ENCODE results near the gene MPPED1. TPM values are rescaled to one million over a fixed set of nuclear protein-coding genes. Genes with fewer than 3 reads are reported as not detected.
A peak's percentile ranks its signal among the peaks of the same experiment; 100 is the strongest.

MPPED1 gene
- total and polyA plus RNA-seq, 5 donors = 0.05 to 0.38 TPM; not detected in 3

GRCh38 chr22:43412808-43413795, 1.3 kb downstream of the MPPED1 start:
- H3K27me3 ChIP-seq (ENCODE audit: control insufficient read depth, insufficient read depth) = no peaks in the 10 kb centered on the region
- WGBS = 55% methylated on average over 26 of the region's 26 CpGs
- DNase-seq = peak in 1 of 3 donors; percentile 44

DNA sequence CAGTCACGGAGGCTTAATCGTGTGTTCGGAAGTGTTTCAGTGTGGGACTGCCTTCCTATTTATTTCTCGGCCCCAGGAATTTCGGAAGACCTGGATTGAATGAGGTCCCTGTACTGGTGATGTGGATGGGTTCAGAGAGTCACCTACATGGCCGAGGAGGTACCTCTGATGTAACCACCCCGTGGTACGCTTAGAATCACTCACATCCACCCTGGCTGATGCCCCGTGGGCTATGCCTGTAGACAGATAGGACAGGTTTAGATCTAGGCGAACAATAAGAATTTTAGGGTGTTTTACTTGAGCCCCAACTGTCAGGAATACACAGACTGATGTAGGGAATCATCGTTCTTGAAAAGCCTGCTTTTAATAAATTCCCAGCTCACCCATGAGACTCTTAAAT, 2.0 kb downstream of the MPPED1 start:
- intact Hi-C loops (cut with DNase I) = no loop called here
- no peak for DNase-seq
- no peak for ATAC-seq
- H3K4me1 ChIP-seq (ENCODE audit: control insufficient read depth, insufficient read depth, low read length) = no peaks in the 10 kb centered on the region
- H3K27ac ChIP-seq (ENCODE audit: low read length) = no peak overlapping the region
- WGBS = 77% methylated on average over 11 of the region's 11 CpGs
- no peak overlapping the region for H3K4me3 ChIP-seq (ENCODE audit: low read length)
- no peaks in the 10 kb centered on the region for H3K9me3 ChIP-seq (ENCODE audit: control insufficient read depth, low read length)
- H3K27me3 ChIP-seq (ENCODE audit: control insufficient read depth, insufficient read depth) = no peaks in the 10 kb centered on the region

More at GRCh38 chr22:43412808-43413795, 1.3 kb downstream of the MPPED1 start:
- H3K9me3 ChIP-seq (ENCODE audit: control insufficient read depth, low read length) = no peaks in the 10 kb centered on the region
- no peak overlapping the region for H3K27ac ChIP-seq (ENCODE audit: low read length)
- no peaks in the 10 kb centered on the region for H3K4me1 ChIP-seq (ENCODE audit: control insufficient read depth, insufficient read depth, low read length)
- intact Hi-C loops (cut with DNase I) = no loop called here
- H3K4me3 ChIP-seq (ENCODE audit: low read length) = no peak overlapping the region
- peak in 1 of 2 donors; percentile 7 for ATAC-seq

- WGBS = 61% methylated on average over 7 of the region's 7 CpGs
- H3K4me3 ChIP-seq (ENCODE audit: low read length) = no peak overlapping the region
- no peaks in the 10 kb centered on the region for H3K9me3 ChIP-seq (ENCODE audit: control insufficient read depth, low read length)
- H3K27me3 ChIP-seq (ENCODE audit: control insufficient read depth, insufficient read depth) = no peaks in the 10 kb centered on the region
- H3K4me1 ChIP-seq (ENCODE audit: control insufficient read depth, insufficient read depth, low read length) = no peaks in the 10 kb centered on the region
- no peak for ATAC-seq
- DNase-seq = no peak
- intact Hi-C loops (cut with DNase I) = no loop called here
- no peak overlapping the region for H3K27ac ChIP-seq (ENCODE audit: low read length)
These were observed 3.9 kb downstream of the MPPED1 start for GRCh38 chr22:43415681-43416080.

- WGBS = 84% methylated on average over 11 of the region's 11 CpGs
- Histone ChIP-seq H3K27me3 (ENCODE audit: control insufficient read depth, insufficient read depth) (no peaks in the 10 kb centered on the region), H3K27ac (ENCODE audit: low read length) (no peak overlapping the region), H3K4me3 (ENCODE audit: low read length) (no peak overlapping the region), H3K9me3 (ENCODE audit: control insufficient read depth, low read length) (no peaks in the 10 kb centered on the region), H3K4me1 (ENCODE audit: control insufficient read depth, insufficient read depth, low read length) (no peaks in the 10 kb centered on the region)
- intact Hi-C loops (cut with DNase I) = no loop called here
- DNase-seq (peak in 1 of 3 donors; percentile 9), ATAC-seq (no peak)
These were observed 5.7 kb downstream of the MPPED1 start for GRCh38 chr22:43417555-43417954.

DNA sequence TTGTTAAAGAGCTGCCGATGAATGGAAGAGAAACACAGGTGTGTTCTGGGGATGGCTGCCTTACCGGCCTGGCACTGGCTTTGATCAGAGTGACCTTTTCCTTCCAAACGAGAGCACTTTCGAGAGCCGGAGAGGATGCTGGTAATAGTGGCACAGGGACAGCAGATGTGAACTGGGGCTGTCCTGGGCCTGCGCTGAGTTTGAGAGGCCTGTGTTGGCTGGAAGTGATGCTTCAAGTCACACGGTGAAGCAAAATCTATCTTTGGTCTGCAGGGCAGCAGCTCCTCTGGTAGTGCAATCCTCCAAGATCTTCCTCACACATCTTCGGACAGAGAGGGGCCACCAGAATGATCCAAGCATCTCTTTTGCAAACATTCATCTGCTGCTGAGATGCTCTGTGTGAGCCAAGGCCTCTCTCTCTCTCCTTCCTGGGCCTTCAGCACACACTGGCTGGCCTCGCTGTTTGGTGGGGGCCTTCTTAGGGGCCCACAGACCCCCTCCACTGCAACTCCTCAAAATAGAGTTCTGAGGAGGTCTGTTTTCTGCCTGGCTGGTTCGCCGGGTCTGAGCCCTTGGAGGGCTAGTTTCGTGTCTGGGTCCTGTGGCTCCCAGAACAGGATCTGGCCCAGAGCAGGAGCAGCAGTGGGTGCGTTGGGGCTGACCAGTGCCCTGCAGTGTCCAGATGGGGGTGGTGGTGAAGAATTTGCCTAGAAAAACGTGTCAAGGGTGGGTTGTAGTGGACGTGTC, 6.4 kb downstream of the MPPED1 start:
- WGBS = 81% methylated on average over 15 of the region's 15 CpGs
- DNase-seq (peak in 2 of 3 donors; percentile 16 to 23), ATAC-seq (peak in 1 of 2 donors; percentile 21)
- H3K27ac ChIP-seq (ENCODE audit: low read length) = no peak overlapping the region
- no peak overlapping the region for H3K4me3 ChIP-seq (ENCODE audit: low read length)
- no peaks in the 10 kb centered on the region for H3K27me3 ChIP-seq (ENCODE audit: control insufficient read depth, insufficient read depth)
- no peaks in the 10 kb centered on the region for H3K9me3 ChIP-seq (ENCODE audit: control insufficient read depth, low read length)
- no peaks in the 10 kb centered on the region for H3K4me1 ChIP-seq (ENCODE audit: control insufficient read depth, insufficient read depth, low read length)
- intact Hi-C loops (cut with DNase I) = no loop called here

GRCh38 chr22:43419371-43420080, 7.7 kb downstream of the MPPED1 start:
- DNase-seq (peak in 2 of 3 donors; percentile 14 to 39), ATAC-seq (no peak)
- Histone ChIP-seq H3K9me3 (ENCODE audit: control insufficient read depth, low read length) (no peaks in the 10 kb centered on the region), H3K4me3 (ENCODE audit: low read length) (no peak overlapping the region), H3K4me1 (ENCODE audit: control insufficient read depth, insufficient read depth, low read length) (no peaks in the 10 kb centered on the region), H3K27ac (ENCODE audit: low read length) (no peak overlapping the region), H3K27me3 (ENCODE audit: control insufficient read depth, insufficient read depth) (no peaks in the 10 kb centered on the region)
- WGBS = 76% methylated on average over 13 of the region's 13 CpGs
- intact Hi-C loops (cut with DNase I) = no loop called here

- WGBS = 79% methylated on average over 36 of the region's 36 CpGs
- no peaks in the 10 kb centered on the region for H3K9me3 ChIP-seq (ENCODE audit: control insufficient read depth, low read length)
- DNase-seq = peak in 1 of 3 donors; percentile 21
These were observed 9.3 kb downstream of the MPPED1 start for GRCh38 chr22:43421046-43421665.

DNA sequence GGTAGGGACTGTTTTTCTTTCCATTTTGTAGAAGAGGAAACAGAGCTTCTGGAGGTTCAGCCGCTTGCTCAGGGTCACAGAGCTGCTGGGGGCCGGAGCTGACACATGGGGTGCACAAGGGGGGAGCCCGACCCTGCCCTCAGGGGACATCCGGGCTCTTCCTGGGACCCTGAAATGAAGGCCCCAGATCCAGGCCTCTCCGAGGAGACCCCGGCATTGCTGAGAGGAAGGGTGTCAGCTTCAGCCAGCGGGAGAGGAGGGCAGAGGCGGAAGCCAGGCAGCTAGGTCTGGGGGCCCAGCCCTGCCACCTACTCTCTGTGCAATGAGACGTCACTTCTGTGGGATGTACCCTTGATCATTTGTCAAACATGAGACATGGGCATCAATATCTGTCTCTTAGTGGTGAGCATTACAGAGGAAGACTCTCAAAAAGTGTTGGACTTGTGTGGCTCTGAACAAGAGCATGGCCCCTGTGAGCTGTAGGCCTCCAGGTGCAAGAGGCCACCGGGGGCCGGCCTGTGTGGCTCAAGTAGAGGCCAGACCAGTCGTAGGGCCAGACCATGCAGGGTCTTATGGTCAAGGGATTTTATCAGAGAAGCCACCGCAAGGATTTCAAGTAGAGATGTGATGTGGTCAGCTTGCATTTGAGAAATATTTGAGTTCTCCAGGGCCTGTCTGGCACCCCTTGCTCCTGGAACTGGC, 10.3 kb downstream of the MPPED1 start:
- peak in 1 of 3 donors; percentile 30 for DNase-seq
- no peaks in the 10 kb centered on the region for H3K9me3 ChIP-seq (ENCODE audit: control insufficient read depth, low read length)
- no peak overlapping the region for H3K4me3 ChIP-seq (ENCODE audit: low read length)
- no peak for ATAC-seq
- no peak overlapping the region for H3K27ac ChIP-seq (ENCODE audit: low read length)
- no peaks in the 10 kb centered on the region for H3K27me3 ChIP-seq (ENCODE audit: control insufficient read depth, insufficient read depth)
- H3K4me1 ChIP-seq (ENCODE audit: control insufficient read depth, insufficient read depth, low read length) = no peaks in the 10 kb centered on the region
- intact Hi-C loops (cut with DNase I) = no loop called here
- WGBS = 81% methylated on average over 13 of the region's 13 CpGs

More at GRCh38 chr22:43421046-43421665, 9.3 kb downstream of the MPPED1 start:
- no peak overlapping the region for H3K4me3 ChIP-seq (ENCODE audit: low read length)
- intact Hi-C loops (cut with DNase I) = no loop called here
- ATAC-seq = no peak
- H3K27me3 ChIP-seq (ENCODE audit: control insufficient read depth, insufficient read depth) = no peaks in the 10 kb centered on the region
- H3K4me1 ChIP-seq (ENCODE audit: control insufficient read depth, insufficient read depth, low read length) = no peaks in the 10 kb centered on the region
- H3K27ac ChIP-seq (ENCODE audit: low read length) = no peak overlapping the region

DNA sequence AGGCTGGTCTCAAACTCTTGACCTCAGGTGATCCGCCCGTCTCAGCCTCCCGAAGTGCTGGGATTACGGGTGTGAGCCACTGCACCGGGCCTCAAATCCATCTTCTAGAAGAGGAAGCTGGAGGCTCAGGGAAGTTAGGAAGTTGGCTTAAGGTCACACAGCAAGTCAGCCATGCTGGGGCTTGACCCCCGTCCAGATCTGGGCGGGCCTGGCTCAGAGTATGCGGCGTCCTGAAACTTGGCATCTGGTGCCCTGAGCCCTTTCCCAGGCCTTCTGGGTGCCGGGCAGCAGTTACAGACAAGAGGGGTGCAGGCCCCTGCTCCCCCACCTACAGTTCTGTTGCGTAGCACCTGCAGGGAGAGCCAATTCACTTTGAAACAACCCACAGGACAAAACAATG, 11.2 kb downstream of the MPPED1 start:
- intact Hi-C loops (cut with DNase I) = no loop called here
- H3K9me3 ChIP-seq (ENCODE audit: control insufficient read depth, low read length) = no peaks in the 10 kb centered on the region
- no peak for ATAC-seq
- no peak overlapping the region for H3K27ac ChIP-seq (ENCODE audit: low read length)
- no peaks in the 10 kb centered on the region for H3K27me3 ChIP-seq (ENCODE audit: control insufficient read depth, insufficient read depth)
- no peak for DNase-seq
- 87% methylated on average over 11 of the region's 11 CpGs for WGBS
- H3K4me1 ChIP-seq (ENCODE audit: control insufficient read depth, insufficient read depth, low read length) = no peaks in the 10 kb centered on the region
- no peak overlapping the region for H3K4me3 ChIP-seq (ENCODE audit: low read length)

GRCh38 chr22:43424201-43424600, 12.4 kb downstream of the MPPED1 start:
- DNase-seq = peak in 1 of 3 donors; percentile 20
- no peak overlapping the region for H3K27ac ChIP-seq (ENCODE audit: low read length)
- ATAC-seq = no peak
- no peaks in the 10 kb centered on the region for H3K27me3 ChIP-seq (ENCODE audit: control insufficient read depth, insufficient read depth)
- no peak overlapping the region for H3K4me3 ChIP-seq (ENCODE audit: low read length)
- no peaks in the 10 kb centered on the region for H3K4me1 ChIP-seq (ENCODE audit: control insufficient read depth, insufficient read depth, low read length)
- intact Hi-C loops (cut with DNase I) = no loop called here
- 78% methylated on average over 7 of the region's 7 CpGs for WGBS
- no peaks in the 10 kb centered on the region for H3K9me3 ChIP-seq (ENCODE audit: control insufficient read depth, low read length)
